Islet precursor cell (in vitro differentiated cells): ENCODE results near the gene SMARCA2.
A peak's percentile ranks its signal among the peaks of the same experiment; 100 is the strongest.

ENCODE experiments used
- DNase-seq: peaks from one replicate; pipeline ENCODE4 v3.0.0-alpha.2; 2018

SMARCA2 gene

DNA sequence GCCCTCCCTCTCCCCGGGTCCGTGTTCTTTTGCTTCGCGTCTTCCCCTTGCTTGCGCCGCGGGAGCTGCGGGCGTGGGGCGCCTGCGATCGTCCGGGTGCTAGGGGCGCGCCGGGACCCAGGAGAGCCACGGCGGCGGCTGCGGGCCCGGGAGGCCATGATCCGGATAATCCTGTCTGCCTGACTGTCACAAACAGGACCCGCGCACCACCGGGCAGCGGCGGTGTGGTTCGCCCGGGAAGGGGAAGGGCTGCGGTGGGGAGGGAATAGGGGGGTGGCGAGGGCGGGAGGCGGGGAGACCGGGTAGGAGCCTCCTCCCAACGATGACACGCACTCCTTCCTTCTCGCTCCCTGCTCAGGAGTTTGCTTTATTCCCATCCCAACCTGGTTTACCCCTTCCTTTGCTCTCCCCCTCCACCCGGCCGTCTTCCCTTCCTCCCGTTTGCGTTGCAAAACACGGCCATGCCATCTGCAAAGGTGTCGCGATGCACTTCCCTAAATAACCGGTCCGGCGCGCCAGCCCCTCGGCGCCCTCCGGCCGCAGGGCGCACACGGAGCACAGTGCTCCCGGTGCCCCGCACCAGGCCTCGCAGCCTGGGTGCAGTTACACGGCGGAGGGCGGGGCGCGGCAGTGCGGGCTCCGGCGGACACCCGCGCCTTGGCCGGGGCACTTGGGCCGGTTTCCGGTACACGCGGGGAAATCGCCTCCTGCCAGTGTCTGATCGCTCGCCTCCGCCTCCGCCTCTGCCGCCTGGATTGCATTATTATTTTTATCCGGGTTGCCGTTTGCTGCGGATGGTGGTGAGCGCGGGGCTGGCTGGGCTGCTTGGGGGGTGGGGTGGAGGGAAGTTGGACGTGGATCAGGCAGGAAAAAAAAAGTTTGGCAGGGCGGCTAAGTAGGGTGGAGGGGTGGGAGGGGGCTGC is 1.5 kb downstream of the SMARCA2 start:
- peak; percentile 85 for DNase-seq

DNA sequence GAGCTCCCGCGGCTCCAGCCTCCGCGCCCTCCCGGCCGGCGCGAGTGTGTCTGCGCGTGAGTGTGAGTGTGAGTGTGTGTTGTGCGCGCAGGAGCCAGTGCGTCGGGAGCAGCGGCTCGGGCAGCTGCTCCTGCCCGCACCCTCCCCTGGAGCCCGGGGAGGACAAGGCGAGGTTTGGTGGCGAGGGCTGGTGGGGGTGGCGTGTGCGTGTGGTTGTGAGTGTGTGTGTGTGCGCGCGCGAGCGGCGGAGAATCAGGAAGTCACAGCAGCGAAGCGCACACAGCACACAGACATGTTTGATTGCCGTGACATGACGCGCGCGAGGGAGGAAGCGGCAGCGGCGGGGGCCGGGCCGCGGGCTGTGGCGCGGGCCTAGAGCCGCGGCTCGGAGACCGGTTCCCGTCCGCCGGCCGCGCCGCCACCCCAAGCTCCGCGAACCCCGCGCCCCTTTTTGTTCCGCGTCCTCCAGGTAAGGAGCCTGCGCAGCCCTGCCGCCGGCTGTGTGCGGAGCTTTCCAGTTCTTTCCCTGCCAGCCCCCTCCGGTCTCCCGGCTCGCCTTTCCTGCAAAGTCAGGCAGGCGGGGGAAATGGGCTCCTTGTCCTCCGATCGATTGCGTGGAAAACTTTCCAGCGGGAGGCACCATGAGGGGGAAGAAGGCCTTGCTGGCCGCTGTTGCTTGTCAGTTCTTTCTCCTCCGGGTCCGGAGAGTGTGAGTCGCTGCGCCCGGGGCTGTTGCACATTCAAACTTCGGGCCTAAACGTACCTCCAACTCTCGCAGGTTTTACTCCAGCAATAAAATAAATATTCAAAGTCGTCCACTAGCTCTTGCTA is 2.4 kb downstream of the SMARCA2 start:
- DNase-seq, result peak; percentile 69

DNA sequence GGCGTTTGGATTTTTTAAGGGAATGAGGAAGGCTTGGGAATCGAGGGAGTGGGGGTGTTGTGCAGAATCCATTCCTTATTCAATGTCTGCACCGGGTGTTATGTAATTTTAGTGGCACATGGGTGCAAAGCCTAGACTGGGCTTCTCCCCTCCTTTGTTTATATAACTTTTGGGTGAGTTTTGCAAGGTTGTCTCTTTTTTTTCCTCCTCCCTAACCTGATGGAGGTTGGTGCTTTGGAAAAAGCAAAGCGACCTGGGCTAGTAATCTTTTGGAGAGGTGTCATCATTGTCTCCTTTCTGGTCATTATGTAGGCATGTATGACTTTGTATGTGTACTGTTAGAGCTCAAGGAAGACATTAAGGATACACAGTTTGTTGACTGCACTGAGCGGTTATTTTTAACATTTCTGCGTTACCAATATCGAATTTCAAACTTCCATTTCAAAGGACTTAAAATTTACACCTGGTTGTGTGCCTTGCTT is 3.1 kb downstream of the SMARCA2 start:
- DNase-seq, result no peak

DNA sequence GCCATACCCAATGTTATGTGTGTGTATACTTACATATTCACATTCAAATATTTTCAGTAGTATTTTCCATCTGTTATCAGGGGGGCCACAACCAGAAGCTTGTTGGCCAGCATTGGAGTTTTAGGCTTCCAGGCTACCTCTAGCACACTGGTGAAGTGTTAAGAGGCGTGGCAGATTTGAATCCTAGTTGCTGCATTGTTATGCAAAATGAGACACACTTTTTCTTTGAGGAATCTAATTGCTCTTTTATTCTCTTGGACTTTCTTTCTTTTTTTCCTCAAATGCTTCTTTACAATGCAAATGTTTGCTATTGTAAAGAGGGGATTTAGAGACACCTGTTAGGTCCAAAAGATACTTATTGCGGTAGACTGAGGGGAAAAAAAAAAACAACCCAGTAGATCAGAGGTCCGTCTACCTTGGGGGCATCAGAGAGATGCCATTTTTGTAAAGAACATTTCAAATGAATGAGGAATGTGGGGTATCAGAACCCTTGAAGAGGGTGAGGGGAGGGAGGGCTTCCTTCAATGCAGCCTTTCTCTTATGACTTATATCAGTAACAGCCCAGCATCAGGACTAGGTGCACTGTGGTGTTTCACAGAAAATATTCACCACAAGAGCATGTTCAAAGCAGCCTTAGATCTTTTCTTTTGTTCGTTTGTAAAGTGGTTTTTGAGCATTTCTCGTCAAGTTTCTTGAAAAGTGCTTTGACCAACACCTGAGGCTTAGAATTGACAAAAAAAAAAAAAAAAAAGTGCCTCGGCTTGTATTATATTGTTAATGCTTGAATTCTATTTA is 3.8 kb downstream of the SMARCA2 start:
- DNase-seq, result no peak

DNA sequence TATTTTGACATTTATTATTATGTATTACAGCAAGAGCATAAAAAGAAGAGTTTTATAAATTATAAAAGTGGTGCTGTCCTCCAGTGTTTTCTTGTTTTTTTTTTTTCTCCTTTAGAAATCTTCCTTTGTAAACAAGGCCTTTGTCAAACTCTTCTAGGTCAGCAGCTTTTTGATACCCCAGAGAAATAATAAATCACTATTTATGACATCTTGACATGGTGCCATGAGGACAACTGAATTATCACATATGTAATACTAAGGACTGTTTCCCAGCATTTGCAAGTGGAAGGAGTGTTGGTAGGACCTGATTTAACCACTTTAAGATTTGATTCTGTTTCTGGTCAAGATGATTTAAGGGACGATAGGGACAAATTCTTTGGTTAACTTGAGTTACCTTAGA is 4.6 kb downstream of the SMARCA2 start:
- DNase-seq, result no peak

DNA sequence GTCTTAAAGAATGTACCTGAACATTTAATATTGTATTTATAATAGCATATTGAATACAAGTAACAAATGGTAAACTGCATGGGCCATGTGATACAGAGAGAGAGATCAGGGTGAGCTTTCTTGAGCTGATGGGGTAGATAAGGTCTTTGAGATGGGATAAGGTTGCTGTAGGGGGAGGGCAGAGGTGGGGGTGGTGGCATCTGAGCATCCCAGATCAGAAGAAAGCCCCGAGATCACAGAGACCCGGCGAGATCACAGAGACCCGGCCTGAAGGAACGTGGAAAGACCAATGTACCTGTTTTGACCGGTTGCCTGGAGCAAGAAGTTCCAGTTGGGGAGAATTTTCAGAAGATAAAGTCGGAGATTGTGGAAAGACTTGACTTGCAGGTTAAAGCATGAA is 6.6 kb downstream of the SMARCA2 start:
- peak; percentile 84 for DNase-seq

DNA sequence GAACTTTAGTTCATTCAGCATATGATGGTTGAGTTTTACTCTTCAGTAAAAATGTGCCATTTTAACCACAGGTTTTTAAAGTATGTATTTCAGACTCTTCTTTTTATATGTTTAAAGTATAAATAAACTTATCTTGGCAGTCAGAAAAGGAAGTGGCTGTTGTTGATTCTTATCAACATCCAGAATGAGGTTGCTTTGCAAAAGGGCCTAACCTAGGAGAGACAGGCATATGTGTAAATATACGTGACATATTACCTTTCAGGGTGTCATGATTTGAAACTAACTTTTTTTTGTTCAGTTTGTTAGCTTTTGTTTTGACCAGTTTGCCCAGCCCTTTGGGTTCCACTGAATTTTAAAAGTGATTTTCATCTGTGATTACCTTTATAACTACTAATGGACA is 7.4 kb downstream of the SMARCA2 start:
- DNase-seq, result no peak

DNA sequence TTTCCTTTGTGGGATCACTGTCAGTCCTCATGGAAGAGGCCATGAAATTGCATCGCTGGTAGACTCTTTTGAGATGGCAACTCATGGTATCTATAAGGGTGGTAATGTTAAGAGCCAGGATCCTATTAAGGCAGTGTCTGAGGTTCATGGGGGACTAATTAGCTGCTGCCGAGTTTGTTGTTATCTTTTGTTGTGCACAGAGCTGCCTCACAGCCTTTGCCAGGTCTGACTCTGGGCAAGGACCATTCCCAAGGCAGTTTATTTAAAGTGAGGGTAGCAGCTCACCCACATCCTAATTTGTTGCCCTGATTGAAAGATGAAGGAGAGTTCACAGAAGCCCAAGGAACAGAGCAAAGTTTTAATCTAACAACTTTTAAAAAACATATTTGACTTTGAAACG is 7.9 kb downstream of the SMARCA2 start:
- DNase-seq, result peak; percentile 53

DNA sequence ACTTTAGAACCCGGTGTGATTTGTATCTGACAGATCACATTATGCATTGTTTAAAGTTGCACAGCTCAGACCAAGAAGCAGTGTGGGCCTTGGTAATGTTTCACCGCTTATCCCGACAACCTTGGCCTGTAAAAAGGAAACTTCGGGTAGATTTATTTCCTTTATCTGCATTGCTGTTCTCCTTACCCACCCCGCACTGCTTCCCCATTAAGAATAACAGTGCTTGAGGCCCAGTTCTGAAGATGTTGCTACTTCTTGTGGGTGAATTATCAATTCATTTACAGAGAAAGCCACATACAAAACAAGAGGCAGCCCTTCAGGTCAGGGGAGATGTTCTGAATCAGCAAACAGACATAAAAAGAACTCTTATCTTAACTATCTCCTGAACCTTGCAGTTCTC is 8.4 kb downstream of the SMARCA2 start:
- no peak for DNase-seq

DNA sequence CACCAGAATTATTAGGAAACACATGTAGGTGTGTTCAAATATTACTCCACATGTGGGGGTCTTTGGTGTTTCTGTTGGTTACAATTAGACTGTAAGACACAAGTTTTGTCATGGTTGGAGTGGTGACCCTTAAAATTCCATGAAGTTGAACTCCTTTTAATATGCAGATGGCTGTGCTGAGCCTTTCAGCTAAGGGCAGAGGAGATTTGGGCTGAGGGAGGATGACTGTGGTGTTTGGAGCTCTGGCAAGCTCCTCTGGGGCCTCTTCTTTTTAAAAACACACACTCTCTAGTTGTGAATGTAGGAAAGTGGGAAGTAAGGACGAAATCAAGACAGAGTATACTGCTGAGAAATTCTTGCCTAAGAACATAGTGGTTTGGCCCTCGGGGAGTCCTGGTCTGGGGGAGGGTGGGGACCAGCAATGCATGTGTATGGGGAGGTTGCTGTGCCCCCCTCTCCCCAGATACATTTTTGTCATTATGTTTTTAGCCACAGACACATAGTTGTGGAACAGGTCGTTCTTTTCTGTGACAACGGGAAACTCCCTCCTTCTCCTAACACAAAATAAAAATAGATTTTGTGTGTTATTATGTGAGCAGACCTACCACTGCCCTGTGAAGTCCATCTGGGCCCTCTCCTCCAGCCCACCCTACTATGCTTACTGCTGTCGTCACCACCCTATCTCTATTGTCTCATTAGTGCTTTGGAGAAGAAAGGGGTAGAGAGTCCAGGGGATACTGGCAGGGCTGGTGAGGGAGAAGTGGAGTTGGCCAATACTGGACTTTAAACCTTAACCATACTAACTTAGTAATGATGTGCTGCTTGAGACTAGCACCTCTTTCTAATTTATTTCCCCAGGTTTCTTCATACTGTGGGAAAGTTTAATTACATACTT is 10.0 kb downstream of the SMARCA2 start:
- DNase-seq, result no peak

DNA sequence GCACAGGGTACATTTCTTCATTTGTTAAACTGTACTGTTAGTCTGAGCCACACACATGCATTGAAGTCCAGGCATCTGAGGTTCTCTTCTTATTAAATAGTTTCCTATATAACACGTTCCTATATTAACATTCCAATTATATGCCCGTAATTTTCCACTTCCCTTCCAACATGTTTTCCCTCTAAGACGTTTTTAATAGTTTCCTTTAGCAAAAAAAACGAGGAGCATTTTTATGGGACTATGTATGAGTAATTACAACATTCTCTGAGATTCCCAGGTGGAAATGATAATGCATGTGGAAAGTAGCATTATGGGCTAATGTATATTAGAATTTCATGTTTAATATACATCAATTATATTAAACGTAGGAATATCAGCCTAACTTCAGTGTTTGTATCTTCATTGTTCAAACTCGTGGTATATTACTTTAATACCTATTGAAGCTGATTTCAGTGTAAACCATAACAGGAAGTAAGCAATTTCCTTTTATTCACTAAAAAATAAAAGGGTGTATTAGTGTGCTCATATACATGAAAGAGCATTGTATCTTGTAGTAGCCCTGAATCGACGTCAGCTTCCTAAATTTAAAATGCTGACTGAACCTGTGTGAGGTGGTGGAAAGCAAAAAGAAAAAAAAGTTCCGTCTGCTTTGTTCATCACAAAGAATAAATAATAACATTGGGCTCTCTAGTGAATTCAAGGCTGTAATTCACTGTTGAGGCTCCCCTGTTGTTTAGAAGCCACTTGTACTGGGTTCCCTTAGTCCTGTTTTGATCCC is 11.3 kb downstream of the SMARCA2 start:
- no peak for DNase-seq

DNA sequence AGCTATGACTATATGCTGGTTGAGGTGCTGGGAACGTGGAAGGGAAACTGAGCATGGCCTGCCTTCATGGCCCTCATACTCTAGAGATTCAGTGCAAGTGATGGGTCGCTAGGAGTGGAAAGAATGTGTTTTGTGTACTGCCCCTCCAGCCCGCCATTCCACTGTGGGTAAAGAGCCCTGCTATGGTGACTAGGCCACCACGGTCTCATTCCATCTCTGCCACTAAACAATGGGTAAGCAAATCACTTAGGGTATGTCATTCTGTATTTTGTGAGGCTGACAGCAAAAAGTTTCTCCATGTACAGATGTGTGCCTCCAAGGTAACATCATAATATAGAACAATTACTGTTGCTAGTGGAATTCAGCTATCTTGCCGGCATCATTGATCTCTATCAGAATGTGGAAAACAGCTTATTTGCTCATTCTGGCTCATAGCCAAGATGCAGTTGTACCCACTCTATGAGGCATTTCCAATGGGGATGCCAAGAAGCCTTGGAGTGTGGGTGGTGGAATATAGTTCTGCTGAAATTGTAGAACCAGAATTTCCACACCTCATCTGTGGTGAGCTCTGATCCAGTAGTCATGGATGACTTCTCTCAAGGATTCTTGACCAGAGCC is 12.5 kb downstream of the SMARCA2 start:
- DNase-seq, result no peak

DNA sequence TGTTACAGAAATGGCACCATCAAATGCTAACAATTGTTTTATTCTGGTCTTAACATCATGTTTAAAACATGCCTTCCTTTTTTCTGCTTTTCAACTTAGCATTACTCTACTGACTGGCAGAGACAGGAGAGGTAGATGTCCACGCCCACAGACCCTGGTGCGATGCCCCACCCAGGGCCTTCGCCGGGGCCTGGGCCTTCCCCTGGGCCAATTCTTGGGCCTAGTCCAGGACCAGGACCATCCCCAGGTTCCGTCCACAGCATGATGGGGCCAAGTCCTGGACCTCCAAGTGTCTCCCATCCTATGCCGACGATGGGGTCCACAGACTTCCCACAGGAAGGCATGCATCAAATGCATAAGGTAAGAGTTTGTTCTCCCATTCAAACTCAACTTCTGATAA is 13.7 kb downstream of the SMARCA2 start:
- DNase-seq, result no peak

DNA sequence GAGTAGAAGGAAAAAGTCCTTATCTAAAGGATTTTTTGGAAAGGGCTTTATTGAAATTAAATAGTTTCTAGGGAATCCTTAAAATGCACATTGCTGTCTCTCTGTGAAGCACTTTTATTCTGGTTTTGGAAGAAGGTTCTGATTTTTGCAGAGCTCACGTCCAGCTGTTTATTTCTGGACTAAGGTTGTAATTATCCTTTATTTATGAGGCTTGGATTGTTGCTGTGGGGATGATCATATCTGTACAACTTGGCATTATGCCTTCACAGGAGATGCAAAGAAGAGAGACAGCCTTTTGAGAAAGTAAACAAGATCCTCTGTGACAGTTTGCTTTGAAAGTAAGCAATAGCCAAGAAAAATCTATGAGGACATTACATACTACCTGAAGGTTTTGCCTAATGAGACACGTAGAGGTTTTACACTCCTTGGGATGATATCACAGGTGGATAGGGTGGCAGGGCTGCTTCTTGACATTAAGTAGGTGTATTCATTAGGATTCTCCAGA is 14.6 kb downstream of the SMARCA2 start:
- no peak for DNase-seq

DNA sequence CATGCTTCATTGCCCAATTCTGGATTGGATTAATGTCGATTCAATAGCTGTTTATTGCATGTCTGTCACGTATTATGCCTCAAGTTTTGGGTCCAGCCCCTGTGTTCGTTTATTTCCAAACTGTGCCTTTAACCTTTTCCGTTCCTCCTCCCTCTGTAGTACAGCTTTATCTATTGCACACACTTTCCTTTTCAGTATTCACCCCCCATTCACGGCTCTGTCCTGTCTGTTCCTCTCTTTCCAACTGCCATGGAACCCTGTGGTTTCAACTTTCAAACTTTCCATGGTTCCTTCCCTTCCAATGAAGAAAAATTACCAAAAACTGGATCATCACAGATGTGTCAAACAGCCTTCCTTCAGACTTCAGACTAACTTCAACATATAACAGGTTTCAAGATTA is 17.1 kb downstream of the SMARCA2 start:
- no peak for DNase-seq

DNA sequence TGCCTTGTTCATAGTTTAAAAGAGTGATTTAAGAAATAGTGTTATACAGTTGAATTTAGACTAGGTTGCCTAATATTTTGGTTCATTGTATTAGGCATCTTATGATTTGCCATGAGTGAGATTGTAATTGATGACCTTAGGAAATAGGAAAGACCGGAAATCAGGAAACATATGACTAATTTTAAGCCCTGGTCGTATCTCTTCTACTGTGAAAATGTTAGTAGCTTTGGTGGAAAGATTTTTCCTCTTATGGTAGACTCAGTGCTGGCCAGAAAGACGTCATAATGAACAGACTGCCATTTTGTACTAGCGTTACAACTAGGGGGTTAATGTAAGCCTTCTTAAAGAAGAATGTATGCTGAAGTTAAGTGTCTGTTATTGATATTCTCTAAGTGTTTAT is 21.7 kb downstream of the SMARCA2 start:
- no peak for DNase-seq

DNA sequence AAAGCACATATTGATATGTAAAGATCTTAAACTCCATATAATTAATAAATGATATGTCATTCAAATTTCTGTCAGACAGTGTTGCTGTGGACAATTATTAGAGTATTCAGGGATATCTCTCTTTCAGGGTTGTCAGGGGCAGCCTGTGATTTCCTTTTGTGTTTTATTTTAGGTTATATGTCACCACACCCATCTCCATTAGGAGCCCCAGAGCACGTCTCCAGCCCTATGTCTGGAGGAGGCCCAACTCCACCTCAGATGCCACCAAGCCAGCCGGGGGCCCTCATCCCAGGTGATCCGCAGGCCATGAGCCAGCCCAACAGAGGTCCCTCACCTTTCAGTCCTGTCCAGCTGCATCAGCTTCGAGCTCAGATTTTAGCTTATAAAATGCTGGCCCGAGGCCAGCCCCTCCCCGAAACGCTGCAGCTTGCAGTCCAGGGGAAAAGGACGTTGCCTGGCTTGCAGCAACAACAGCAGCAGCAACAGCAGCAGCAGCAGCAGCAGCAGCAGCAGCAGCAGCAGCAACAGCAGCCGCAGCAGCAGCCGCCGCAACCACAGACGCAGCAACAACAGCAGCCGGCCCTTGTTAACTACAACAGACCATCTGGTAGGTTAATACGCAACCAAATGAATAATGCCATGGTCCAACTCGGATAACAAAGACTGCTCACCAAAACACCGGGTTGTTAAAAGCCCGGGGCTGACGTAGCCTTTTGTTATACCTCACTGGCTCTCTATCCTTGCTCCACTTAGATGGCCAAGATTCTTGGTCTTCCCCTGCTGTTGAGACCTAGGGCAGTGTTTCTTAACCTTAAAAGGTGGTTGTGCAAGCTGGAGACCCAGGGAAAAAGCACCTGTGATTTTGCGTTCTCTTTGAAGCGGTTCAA is 24.4 kb downstream of the SMARCA2 start:
- DNase-seq, result no peak

DNA sequence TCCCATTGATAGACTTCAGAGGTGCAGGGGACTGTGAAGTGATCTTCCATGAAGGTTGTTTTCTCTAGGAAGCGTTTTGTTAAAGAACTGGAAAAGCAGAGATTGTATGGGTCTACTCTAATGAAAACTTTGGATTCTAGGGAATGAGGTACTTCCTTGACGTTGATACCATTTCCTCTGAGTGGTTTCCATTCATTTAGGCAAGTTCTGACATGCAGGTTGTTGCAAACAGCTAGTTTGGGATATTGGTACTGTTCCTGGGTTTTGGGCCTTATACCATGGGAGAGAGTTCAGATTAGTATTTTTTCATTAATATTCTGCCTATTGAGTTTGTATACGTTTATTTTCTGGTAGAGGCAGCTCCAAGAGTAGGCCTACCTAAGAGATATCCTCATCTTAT is 25.7 kb downstream of the SMARCA2 start:
- DNase-seq, result no peak

DNA sequence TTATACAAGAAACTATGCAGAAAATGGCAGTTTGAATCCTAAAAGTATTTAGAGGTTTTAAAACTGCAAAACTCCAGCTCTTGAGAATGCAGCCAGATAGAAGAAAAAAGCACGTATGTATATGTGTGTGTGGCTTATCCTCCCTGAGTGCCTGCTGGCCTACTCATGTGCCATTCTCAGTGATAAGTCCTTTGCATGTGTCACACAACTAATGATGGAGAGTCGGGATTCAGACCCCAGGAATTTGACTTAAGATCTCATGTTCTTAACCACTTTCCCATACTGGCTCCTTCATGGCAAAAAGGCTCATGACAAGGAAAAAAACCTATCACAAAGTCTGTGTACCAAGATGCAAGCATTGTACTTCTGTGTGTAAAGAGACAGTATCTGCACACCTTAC is 26.6 kb downstream of the SMARCA2 start:
- no peak for DNase-seq
